Measurements from ENCODE around the gene PHB1.
"Not testable (repeated sequence)": the region's sequence is repeated elsewhere in the genome, so short reads cannot be mapped to it uniquely, and the experiment has no call there.

Gene PHB1

GRCh38 chr17:49403514-49404289 lies 11.0 kb downstream of the PHB1 start:
- no peak for DNase-seq

- DNase-seq = no peak
Observed at GRCh38 chr17:49402706-49403105, 12.0 kb downstream of the PHB1 start.

GRCh38 chr17:49401971-49402611 lies 12.6 kb downstream of the PHB1 start:
- no peak for DNase-seq

GRCh38 chr17:49399995-49400394 lies 14.7 kb downstream of the PHB1 start:
- no peak for DNase-seq

GRCh38 chr17:49397586-49397985 lies 17.1 kb downstream of the PHB1 start:
- DNase-seq = no peak

- DNase-seq = no peak
Observed at GRCh38 chr17:49393491-49394255, 21.0 kb downstream of the PHB1 start.

- no peak for DNase-seq
Observed at GRCh38 chr17:49390548-49391324, 23.9 kb downstream of the PHB1 start.

GRCh38 chr17:49389514-49390347 lies 25.0 kb downstream of the PHB1 start:
- not testable (repeated sequence) for DNase-seq

- DNase-seq = no peak
Observed at GRCh38 chr17:49388692-49389513, 25.8 kb downstream of the PHB1 start.

- DNase-seq = no peak
Observed at GRCh38 chr17:49388290-49388640, 26.4 kb downstream of the PHB1 start.

GRCh38 chr17:49387498-49388289 lies 27.0 kb downstream of the PHB1 start:
- no peak for DNase-seq

GRCh38 chr17:49386373-49386772 lies 28.3 kb downstream of the PHB1 start:
- DNase-seq = no peak

- no peak for DNase-seq
Observed at GRCh38 chr17:49384951-49385350, 29.7 kb downstream of the PHB1 start.

- DNase-seq = no peak
Observed at GRCh38 chr17:49383060-49383459, 31.6 kb downstream of the PHB1 start.

- no peak for DNase-seq
Observed at GRCh38 chr17:49382556-49382955, 32.1 kb downstream of the PHB1 start.

- DNase-seq = no peak
Observed at GRCh38 chr17:49381793-49382192, 32.9 kb downstream of the PHB1 start.

- no peak for DNase-seq
Observed at GRCh38 chr17:49381033-49381432, 33.6 kb downstream of the PHB1 start.

- no peak for DNase-seq
Observed at GRCh38 chr17:49379926-49380325, 34.8 kb downstream of the PHB1 start.

- DNase-seq = no peak
Observed at GRCh38 chr17:49378311-49378710, 36.4 kb downstream of the PHB1 start.

- no peak for DNase-seq
Observed at GRCh38 chr17:49375544-49375943, 39.1 kb downstream of the PHB1 start.

Data from SHP77 treated with DMSO at 0.1 percent for 48 hours (cell line).